HEK293T (cell line): Measurements from ENCODE around the gene CDCP1.

ENCODE experiments used
- FOXM1 ChIP-seq: fragments of 450-650 bp; IDR thresholded peaks from 2 replicates; pipeline ENCODE4 v1.6.1; 2017; ENCODE audit warnings: mild to moderate bottlenecking, borderline replicate concordance
- SP1 ChIP-seq: fragments of 450-650 bp; IDR thresholded peaks from 2 replicates; pipeline ENCODE4 v1.6.1; 2017

DNA sequence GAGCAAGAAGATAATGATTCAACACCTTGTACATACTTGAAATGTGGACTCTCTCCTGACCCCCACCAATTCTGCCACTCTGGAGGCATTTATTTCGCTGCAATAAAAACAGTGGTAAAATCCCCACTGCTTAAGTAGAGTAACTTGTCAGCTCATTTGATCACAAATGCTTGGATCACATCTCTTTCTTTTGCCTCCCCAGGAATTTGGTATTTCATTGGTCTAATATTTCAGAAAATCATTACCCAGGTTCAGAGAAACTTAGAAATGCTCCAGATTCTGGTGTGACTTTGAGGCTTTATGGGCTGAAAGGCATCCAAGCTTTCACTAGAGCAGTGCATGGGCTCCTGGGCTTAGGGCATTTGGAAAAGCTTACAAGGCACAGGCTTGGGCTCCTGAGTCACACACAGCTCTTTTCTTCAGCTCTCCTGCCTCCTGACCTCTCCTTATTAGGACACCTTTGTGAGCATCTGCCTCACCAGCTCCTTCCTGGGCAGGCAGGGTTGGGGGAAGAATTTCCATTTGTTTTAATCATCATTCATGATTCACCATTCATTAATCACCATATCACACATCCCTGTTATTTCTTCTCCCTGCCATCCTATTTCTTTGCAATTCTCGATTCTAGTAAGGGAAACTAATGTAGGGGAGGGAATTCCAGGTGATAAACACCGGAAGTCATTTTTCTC is 22.5 kb downstream of the CDCP1 start:
- TF ChIP-seq SP1 (no peak), FOXM1 (no peak)
